ENCODE data around the gene VIPAS39.

DNA sequence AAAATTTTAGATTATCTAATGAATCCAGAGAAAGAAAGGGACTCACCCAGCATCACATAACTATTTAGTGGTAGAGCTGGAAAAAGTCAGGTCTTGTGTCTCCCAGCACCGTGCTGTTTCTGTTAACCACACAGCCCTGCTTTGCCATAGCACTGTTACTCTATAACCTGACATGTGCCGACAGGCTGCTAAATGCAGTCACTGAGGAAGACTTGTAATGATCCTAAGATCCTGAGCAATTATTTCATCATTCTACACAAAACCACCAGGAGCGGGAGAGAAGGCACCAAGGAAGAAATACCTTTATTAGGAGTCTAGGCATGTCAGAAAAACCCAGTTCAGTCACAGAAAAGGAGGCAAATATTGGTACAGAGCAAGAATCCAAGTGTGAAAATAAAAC lies 31.0 kb downstream of the VIPAS39 start:
- TF ChIP-seq POLR2A (IDR thresholded peaks at IDR 0.05; ENCODE audit: low read depth, low read length) (no peak), POLR2AphosphoS5 (IDR thresholded peaks at IDR 0.05; ENCODE audit: low read depth, low read length) (no peak), SPI1 (IDR thresholded peaks at IDR 0.05; ENCODE audit: low read depth, low read length) (no peak), TAF1 (IDR thresholded peaks at IDR 0.05; ENCODE audit: low read depth, low read length) (no peak), PAX5 (IDR thresholded peaks at IDR 0.05; ENCODE audit: insufficient read depth, low read length, severe bottlenecking) (no peak)
